GM23338 (cell line): Measurements from ENCODE around the gene KATNAL1.

Source experiments
- EZH2phosphoT487 ChIP-seq: fragments of 200-600 bp; sonication (generic); IDR thresholded peaks from one replicate; pipeline ENCODE4 v1.8.1; 2018; ENCODE audit warnings: antibody characterized with exemption; ENCODE audit not compliant: unreplicated experiment
- JUNB ChIP-seq: IDR thresholded peaks from one replicate; pipeline ENCODE4 v1.6.1; 2016; ENCODE audit warnings: antibody characterized with exemption; ENCODE audit not compliant: unreplicated experiment
- ZNF114 ChIP-seq: fragments of 250-450 bp; sonication (Bioruptor Pico); IDR thresholded peaks from 2 replicates; pipeline ENCODE4 v1.5.0; 2020; ENCODE audit warnings: mild to moderate bottlenecking, moderate library complexity
- TF ChIP-seq, protein P1 (sequence below), 2 experiments: fragments of 200-600 bp in 1 of 2; sonication (generic) in 1 of 2; conservative IDR thresholded peaks; 2 replicates each; pipeline versions ENCODE4 v1.5.1 to v1.6.1; 2016 to 2017; ENCODE audit warnings: antibody characterized with exemption in 2 of 2, low read depth in 2 of 2, mild to moderate bottlenecking in 2 of 2, moderate library complexity in 1 of 2

DNA sequence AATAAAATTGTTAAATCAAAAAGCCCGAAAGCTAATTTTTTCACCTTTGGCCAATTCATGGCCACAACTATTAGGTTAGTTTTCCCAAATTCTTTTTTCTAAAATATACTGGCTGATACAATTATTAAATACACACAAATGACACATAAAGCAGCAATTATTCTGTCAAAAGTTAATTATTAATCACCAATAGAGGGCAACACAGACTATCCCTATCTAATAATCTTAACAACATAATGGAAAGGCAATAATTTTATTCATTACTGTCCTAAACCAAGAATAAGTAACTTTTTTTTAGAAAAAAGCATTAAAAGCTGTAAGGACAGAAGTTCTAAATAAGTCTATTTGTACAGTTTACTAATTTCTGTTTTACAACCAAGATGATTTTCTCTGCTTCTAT lies 51.7 kb downstream of the KATNAL1 start:
- TF ChIP-seq, protein P1, sequence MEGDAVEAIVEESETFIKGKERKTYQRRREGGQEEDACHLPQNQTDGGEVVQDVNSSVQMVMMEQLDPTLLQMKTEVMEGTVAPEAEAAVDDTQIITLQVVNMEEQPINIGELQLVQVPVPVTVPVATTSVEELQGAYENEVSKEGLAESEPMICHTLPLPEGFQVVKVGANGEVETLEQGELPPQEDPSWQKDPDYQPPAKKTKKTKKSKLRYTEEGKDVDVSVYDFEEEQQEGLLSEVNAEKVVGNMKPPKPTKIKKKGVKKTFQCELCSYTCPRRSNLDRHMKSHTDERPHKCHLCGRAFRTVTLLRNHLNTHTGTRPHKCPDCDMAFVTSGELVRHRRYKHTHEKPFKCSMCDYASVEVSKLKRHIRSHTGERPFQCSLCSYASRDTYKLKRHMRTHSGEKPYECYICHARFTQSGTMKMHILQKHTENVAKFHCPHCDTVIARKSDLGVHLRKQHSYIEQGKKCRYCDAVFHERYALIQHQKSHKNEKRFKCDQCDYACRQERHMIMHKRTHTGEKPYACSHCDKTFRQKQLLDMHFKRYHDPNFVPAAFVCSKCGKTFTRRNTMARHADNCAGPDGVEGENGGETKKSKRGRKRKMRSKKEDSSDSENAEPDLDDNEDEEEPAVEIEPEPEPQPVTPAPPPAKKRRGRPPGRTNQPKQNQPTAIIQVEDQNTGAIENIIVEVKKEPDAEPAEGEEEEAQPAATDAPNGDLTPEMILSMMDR (conservative IDR thresholded peaks at IDR 0.05; ENCODE audit: low read depth in 2 of 2) = no peak
- TF ChIP-seq EZH2phosphoT487 (no peak), ZNF114 (CRISPR knock-in tag) (no peak), JUNB (no peak)
